ENCODE measurements around the gene TRAF2.

DNA sequence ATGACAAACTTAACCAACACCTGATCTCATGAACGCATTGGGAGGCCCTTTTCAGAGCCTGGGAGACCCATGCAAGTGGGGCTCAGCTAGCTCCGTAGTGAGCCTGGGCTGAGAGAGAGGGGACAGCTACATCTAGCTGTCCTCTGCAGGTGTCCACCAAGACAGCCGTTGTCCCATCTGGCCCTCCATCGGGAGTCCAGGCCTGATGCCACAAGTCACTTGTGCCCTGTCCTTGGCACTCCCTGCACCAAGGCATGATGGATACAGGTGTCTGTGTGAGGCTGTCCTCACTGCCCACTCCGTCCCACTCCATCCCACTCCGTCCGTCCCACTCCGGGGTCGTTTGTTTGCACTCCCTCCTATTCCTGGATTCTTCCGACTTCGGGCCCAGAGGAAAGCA is 17.7 kb upstream of the TRAF2 start:
- TF ChIP-seq, protein P1, sequence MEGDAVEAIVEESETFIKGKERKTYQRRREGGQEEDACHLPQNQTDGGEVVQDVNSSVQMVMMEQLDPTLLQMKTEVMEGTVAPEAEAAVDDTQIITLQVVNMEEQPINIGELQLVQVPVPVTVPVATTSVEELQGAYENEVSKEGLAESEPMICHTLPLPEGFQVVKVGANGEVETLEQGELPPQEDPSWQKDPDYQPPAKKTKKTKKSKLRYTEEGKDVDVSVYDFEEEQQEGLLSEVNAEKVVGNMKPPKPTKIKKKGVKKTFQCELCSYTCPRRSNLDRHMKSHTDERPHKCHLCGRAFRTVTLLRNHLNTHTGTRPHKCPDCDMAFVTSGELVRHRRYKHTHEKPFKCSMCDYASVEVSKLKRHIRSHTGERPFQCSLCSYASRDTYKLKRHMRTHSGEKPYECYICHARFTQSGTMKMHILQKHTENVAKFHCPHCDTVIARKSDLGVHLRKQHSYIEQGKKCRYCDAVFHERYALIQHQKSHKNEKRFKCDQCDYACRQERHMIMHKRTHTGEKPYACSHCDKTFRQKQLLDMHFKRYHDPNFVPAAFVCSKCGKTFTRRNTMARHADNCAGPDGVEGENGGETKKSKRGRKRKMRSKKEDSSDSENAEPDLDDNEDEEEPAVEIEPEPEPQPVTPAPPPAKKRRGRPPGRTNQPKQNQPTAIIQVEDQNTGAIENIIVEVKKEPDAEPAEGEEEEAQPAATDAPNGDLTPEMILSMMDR (conservative IDR thresholded peaks at IDR 0.05; ENCODE audit: low read depth, low read length): no peak
- TF ChIP-seq EZH2 (IDR thresholded peaks at IDR 0.05; ENCODE audit: borderline replicate concordance, low read depth, low read length, poor library complexity, severe bottlenecking): no peak
